Activated naive CD8-positive, alpha-beta T cell treated with anti-CD3 and anti-CD28 coated beads, Interleukin-2, amount 50 U/mL, for 24 hours (primary cell): ENCODE data around the gene KLHL36.

Experiments used
- ATAC-seq: fragments of 150-1000 bp; cut with Tn5 transposase; one replicate; pipeline ENCODE4 v1.10.0; 2021
- DNase-seq: peaks from one replicate; pipeline ENCODE4 v3.0.0; 2021
- H3K27ac Mint-ChIP-seq: one replicate; pipeline ENCODE4 v1.8.0; 2021; ENCODE audit warnings: mild to moderate bottlenecking, mixed read lengths
- H3K27me3 Mint-ChIP-seq: one replicate; pipeline ENCODE4 v1.8.0; 2021; ENCODE audit warnings: mixed read lengths
- H3K36me3 Mint-ChIP-seq: one replicate; pipeline ENCODE4 v1.8.0; 2021; ENCODE audit warnings: low read depth, mixed read lengths
- H3K4me1 Mint-ChIP-seq: one replicate; pipeline ENCODE4 v1.8.0; 2021; ENCODE audit warnings: mixed read lengths
- H3K4me3 Mint-ChIP-seq: one replicate; pipeline ENCODE4 v1.8.0; 2021; ENCODE audit warnings: mild to moderate bottlenecking, moderate library complexity, mixed read lengths
- H3K9me3 Mint-ChIP-seq: one replicate; pipeline ENCODE4 v1.8.0; 2021; ENCODE audit warnings: mixed read lengths

The KLHL36 gene

DNA sequence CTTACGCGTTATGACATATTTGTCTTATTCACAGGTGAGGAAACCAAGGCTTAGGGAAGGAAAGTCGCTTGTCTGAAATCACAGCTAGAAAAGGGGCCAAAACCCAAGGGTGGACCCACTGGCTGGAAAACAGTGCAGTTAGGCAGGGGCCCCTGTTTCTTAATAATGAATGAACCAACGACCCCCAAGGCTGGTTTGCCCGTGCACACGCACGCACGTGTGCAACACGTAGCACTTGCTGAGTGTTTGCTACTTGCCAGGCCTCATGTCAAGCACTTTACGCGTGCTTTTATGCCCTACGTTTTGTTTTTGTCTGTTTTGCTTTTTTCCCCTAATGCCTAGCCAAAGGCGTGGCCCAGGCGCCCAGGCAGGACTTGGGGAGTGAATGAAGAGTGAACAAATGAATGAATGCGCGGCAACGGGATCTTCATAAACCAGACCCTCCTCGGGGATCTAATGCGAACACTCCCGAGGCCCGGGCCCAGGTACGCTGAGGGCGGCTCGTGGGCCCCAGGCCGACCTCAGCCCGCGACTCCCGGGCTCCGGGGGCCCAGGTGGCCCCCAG is 50.9 kb downstream of the KLHL36 start:
- Mint-ChIP-seq H3K36me3 (peaks cover 7% of the 10 kb centered on the region), H3K27ac (peak overlapping the region; percentile 67), H3K27me3 (no peaks in the 10 kb centered on the region), H3K9me3 (no peaks in the 10 kb centered on the region), H3K4me3 (peak overlapping the region; percentile 97), H3K4me1 (peaks cover 36% of the 10 kb centered on the region)
- ATAC-seq (peak; percentile 48), DNase-seq (no peak)

DNA sequence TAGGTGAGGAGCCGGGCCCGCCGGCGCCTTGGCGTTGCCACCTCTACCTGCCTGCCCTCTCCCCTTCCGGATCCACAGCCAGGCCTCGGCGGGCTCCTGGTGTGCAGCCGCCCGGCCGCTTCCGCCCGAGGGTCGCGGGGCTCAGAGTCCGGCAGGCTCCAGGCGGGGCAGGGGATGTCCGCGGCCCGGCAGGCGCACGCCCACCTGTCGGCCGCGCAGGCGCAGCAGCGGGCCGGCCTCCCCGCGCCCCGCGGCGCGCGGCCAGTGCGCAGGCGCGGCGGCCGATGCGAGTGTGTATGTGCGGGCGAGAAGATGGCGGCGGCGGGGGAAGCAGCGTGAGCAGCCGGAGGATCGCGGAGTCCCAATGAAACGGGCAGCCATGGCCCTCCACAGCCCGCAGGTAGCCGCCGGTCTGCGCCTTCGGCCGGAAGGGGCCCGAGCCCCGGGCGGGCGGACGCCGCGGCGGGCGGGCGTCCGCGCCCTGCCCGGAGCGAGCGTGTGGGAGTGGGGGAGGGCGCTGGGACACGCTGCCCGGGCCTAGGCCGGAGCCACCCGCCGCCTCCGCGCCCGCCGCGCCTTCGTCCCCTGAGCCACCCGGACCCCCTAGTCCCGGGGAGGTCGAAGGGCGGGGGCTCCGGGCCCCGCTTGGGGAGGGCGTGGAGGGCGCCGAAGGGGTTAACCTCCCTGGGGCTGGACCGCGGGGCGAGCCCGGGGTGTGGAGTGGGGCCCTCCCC is 51.6 kb downstream of the KLHL36 start, which contains the start of gene USP10:
Gene USP10, plus strand, starts transcription at position 289 of the 734 bp plus-strand sequence. Its CDS starts 91 bp downstream, at position 380.
- H3K27ac Mint-ChIP-seq: peak within 1 kb of the TSS; percentile 96
- H3K9me3 Mint-ChIP-seq: no peaks in the 10 kb centered on the region
- peaks cover 42% of the 10 kb centered on the region for H3K4me1 Mint-ChIP-seq
- ATAC-seq: peak; percentile 73
- peak within 1 kb of the TSS; percentile 97 for H3K4me3 Mint-ChIP-seq
- H3K27me3 Mint-ChIP-seq: no peaks in the 10 kb centered on the region
- peak; percentile 83 for DNase-seq
- peaks cover 10% of the 10 kb centered on the region for H3K36me3 Mint-ChIP-seq

DNA sequence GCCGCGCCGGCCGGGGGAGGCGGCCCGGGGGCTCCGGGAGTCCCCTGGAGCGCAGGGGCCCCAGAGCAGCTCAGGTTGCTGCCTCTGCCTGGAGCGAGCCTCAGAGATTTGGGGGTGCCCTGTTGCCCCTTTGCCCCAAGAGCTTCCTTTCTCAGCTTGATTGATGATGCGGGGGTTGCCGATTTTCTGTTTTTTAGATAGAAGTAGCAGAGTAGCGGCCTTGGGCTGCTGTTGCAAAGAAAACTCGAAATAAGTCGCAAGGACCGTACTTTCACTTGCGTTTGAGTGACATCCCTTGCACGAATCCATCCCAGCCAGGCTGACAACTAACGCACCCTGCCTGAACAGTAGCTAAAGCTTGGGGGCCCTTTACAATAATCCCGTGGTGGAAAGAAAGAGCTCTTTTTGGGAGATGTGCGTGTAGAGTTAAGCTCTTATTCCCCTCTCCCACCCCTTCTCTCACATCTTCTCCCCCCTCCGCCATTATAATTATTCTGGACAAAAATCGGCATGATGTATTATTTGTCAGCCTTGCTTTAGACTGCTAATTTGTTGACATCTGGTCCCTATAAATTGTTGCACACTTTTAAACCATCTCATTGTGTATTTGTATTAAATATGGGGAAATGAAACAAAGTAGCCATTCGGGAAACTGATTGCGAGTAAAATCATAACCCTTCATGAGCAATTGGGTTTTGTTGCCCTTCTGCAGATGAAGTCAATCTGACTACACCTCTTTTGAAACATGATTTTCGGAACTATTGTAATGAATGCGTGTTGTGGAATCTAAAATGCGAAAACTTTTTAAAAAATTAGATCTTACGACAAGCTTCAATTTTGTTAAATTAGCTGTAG is 52.4 kb downstream of the KLHL36 start:
- ATAC-seq: peak; percentile 61
- Mint-ChIP-seq H3K36me3 (peaks cover 14% of the 10 kb centered on the region), H3K4me1 (peaks cover 49% of the 10 kb centered on the region), H3K27ac (peak overlapping the region; percentile 96), H3K9me3 (no peaks in the 10 kb centered on the region), H3K27me3 (no peaks in the 10 kb centered on the region), H3K4me3 (peak overlapping the region; percentile 97)
- peak; percentile 23 for DNase-seq

DNA sequence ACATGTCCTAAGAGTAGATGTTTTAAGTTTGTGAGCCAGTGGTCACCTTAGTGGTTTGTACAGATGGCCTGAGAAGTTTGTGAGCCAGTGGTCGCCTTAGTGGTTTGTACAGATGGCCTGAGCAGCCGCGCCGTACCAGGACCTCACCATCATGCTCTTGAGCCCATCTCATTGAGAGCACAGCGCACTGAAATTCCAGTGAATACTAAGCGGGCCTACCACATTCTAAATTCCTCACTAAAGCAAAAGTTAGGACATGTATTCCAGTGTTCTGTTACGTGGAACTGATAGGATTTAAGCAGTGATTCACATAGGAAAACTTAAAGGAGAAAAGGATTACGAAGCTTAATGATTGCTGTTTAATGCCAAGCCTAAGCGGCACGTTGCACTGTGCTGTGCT is 55.4 kb downstream of the KLHL36 start:
- no peak for DNase-seq
- ATAC-seq: no peak
- no peaks in the 10 kb centered on the region for H3K27me3 Mint-ChIP-seq
- H3K27ac Mint-ChIP-seq: no peak overlapping the region
- H3K4me1 Mint-ChIP-seq: peaks cover 61% of the 10 kb centered on the region
- peaks cover 23% of the 10 kb centered on the region for H3K36me3 Mint-ChIP-seq
- H3K4me3 Mint-ChIP-seq: no peak overlapping the region
- no peaks in the 10 kb centered on the region for H3K9me3 Mint-ChIP-seq

DNA sequence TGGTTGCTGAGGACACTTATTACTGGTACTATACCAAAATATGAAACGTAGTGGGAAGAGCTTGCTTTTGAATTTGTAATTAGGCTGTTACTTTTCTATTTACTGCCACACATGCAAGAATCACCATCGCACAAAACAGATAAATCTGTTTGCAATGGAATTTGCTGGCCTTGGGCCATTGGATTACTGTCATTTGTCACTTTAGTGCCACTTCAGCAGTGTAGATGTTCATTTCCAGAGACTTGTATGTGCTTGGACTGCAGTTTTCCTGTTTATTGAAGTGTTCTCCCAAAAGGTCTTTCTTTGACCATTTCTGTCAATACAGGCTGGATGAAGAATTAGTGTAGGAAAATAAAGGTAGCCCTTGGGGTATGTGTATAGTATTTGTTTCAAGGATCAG is 55.9 kb downstream of the KLHL36 start:
- H3K4me3 Mint-ChIP-seq: no peak overlapping the region

DNA sequence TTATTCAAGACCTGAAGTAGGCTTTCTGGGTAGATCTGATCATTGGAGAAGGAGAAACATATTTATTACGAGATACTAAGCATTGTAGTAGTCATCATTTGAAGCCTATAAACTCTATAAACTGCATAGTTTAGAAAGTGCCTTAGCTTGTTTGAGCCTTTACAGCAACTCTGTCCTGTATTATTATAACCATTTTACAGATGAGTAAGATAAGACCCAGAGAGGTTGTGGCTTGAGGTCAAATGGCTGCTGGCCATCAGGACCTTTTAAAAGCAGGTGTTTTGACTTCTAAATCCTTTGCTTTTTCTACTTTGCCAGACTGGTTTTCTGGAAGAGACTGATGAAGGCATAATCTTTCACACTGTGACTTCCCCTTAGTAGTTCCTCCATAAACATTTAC is 58.5 kb downstream of the KLHL36 start:
- ATAC-seq: no peak
- H3K27me3 Mint-ChIP-seq: no peaks in the 10 kb centered on the region
- peaks cover 21% of the 10 kb centered on the region for H3K36me3 Mint-ChIP-seq
- peaks cover 69% of the 10 kb centered on the region for H3K4me1 Mint-ChIP-seq
- H3K27ac Mint-ChIP-seq: no peak overlapping the region
- no peaks in the 10 kb centered on the region for H3K9me3 Mint-ChIP-seq
- no peak overlapping the region for H3K4me3 Mint-ChIP-seq
- no peak for DNase-seq

More for the DNA sequence above, 55.9 kb downstream of the KLHL36 start:
- H3K36me3 Mint-ChIP-seq: peaks cover 25% of the 10 kb centered on the region
- H3K27ac Mint-ChIP-seq: no peak overlapping the region
- H3K27me3 Mint-ChIP-seq: no peaks in the 10 kb centered on the region
- H3K9me3 Mint-ChIP-seq: no peaks in the 10 kb centered on the region
- peaks cover 66% of the 10 kb centered on the region for H3K4me1 Mint-ChIP-seq
- no peak for ATAC-seq
- DNase-seq: no peak

DNA sequence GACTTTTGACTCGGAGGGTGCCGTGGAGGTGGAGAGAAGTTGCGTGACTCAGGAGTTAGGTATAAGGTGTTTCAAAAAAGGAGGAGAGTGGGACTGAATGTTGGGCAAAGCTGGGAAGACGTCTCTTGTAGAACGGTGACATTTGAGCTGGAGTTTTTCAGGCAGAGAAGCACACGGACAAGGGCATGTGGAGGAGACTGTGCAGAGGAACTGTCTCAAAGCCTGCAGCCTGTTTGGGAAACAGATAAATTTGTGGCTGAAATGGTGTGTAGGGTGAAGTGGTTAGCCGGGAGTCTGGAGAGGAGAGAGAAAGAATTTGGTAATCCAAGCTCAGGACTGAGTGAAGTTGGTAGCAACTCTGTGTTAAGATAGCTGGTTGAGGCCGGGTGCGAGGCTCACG is 61.3 kb downstream of the KLHL36 start:
- Mint-ChIP-seq H3K9me3 (no peaks in the 10 kb centered on the region), H3K27me3 (no peaks in the 10 kb centered on the region), H3K4me1 (peaks cover 72% of the 10 kb centered on the region), H3K4me3 (no peak overlapping the region), H3K36me3 (peaks cover 21% of the 10 kb centered on the region), H3K27ac (no peak overlapping the region)
- DNase-seq (no peak), ATAC-seq (no peak)

DNA sequence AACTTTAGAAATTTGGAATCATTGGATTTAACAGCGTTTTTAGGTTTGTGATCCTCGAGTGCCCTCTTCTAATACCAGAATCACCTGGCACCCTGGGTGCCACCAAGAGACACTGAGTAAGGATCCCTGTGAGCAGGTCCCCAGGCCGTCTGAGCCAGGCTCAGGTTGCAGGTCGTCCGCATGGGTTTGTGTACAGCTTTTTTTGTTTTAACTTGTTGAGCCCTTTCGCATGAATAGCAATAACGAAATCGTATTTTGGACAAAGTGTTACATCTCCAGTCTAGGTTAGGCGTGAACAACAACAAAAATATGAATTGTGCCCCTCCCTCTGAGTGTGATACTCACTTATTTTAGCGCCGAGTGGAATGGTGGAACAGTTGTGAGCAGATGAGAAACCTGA is 62.4 kb downstream of the KLHL36 start:
- peaks cover 62% of the 10 kb centered on the region for H3K4me1 Mint-ChIP-seq
- H3K9me3 Mint-ChIP-seq: no peaks in the 10 kb centered on the region
- H3K27me3 Mint-ChIP-seq: no peaks in the 10 kb centered on the region
- no peak for DNase-seq
- no peak for ATAC-seq
- no peak overlapping the region for H3K4me3 Mint-ChIP-seq
- H3K27ac Mint-ChIP-seq: no peak overlapping the region
- H3K36me3 Mint-ChIP-seq: peaks cover 14% of the 10 kb centered on the region
